Mucosa of descending colon (tissue), 3 donors: Measurements from ENCODE around the gene FAM107B. TPM values are rescaled to one million over a fixed set of nuclear protein-coding genes. Genes with fewer than 3 reads are reported as not detected.
A peak's percentile ranks its signal among the peaks of the same experiment; 100 is the strongest.

Experiments
- ATAC-seq: fragments of 200-7000 bp; cut with Tn5 transposase; one replicate; pipeline ENCODE4 v1.9.1; 2020; ENCODE audit warnings: mild to moderate bottlenecking, moderate library complexity
- DNase-seq, 3 donors: peaks; one replicate each; pipeline ENCODE4 v3.0.0-alpha.2; 2020
- H3K36me3 ChIP-seq: fragments of 200-600 bp; one replicate; pipeline ENCODE4 v1.8.0; 2021; ENCODE audit warnings: low read depth, mild to moderate bottlenecking
- H3K4me1 ChIP-seq: fragments of 200-600 bp; one replicate; pipeline ENCODE4 v1.8.0; 2021; ENCODE audit warnings: low read depth, mild to moderate bottlenecking
- H3K4me3 ChIP-seq: fragments of 200-600 bp; one replicate; pipeline ENCODE4 v1.8.0; 2021; ENCODE audit warnings: mild to moderate bottlenecking
- H3K9me3 ChIP-seq: fragments of 200-600 bp; one replicate; pipeline ENCODE4 v1.8.0; 2021; ENCODE audit warnings: mild to moderate bottlenecking
- CTCF ChIP-seq: fragments of 200-600 bp; IDR thresholded peaks from one replicate; pipeline ENCODE4 v1.8.0; 2022; ENCODE audit warnings: antibody characterized with exemption, mild to moderate bottlenecking
- intact Hi-C, 2 donors: fragments of 100-400 bp; cut with DNase I in 1 of 2; cut with micrococcal nuclease in 1 of 2; formaldehyde crosslinking; loops; one replicate each; pipeline versions ENCODE4 v1.11.0 to v1.11.1; 2022; cut with DNase I, micrococcal nuclease
- total RNA-seq, 3 donors: library from RNA; stranded (reverse); fragmentation: NEBNext Ultra II Directional in 2 of 3; extraction: Animal tissue kit (Norgen Biotek cat#: 25700) in 2 of 3; gene quantifications; one replicate each; pipeline versions ENCODE4 v1.2.1 to v1.2.4, GENCODE V29; 2021 to 2023
- donor health status: DM: no; HTN: no; CAD: no; lungs with moderate emphysema.
- donor health status: DM: no; HTN: no; CAD: no.
- donor health status: DM: no; HTN: yes; CAD: no.

FAM107B gene
- total RNA-seq, 3 donors from 2014 or later, result 45.6 to 77.7 (median 76.9) TPM

- DNase-seq, result no peak
- intact Hi-C loops, result no loop called here
- Histone ChIP-seq H3K4me1 (no peaks in the 10 kb centered on the region), H3K9me3 (no peaks in the 10 kb centered on the region), H3K36me3 (no peaks in the 10 kb centered on the region), H3K4me3 (no peak overlapping the region)
- TF ChIP-seq CTCF, result no peak
- ATAC-seq, result no peak
Measured at GRCh38 chr10:14476641-14477407, 297.9 kb downstream of the FAM107B start.

- Histone ChIP-seq H3K36me3 (no peaks in the 10 kb centered on the region), H3K4me3 (no peak overlapping the region), H3K9me3 (no peaks in the 10 kb centered on the region), H3K4me1 (no peaks in the 10 kb centered on the region)
- TF ChIP-seq CTCF, result no peak
- intact Hi-C loops, result no loop called here
- peak; percentile 33 for ATAC-seq
- DNase-seq, result no peak
Measured at GRCh38 chr10:14476006-14476405, 298.7 kb downstream of the FAM107B start.

GRCh38 chr10:14474656-14475055 is 300.0 kb downstream of the FAM107B start:
- intact Hi-C loops, result no loop called here

GRCh38 chr10:14470920-14471319 is 303.8 kb downstream of the FAM107B start:
- no peak for TF ChIP-seq CTCF
- intact Hi-C loops, result no loop called here
- no peaks in the 10 kb centered on the region for H3K9me3 ChIP-seq
- ATAC-seq (no peak), DNase-seq (no peak)
- no peak overlapping the region for H3K4me3 ChIP-seq
- no peaks in the 10 kb centered on the region for H3K4me1 ChIP-seq
- H3K36me3 ChIP-seq, result no peaks in the 10 kb centered on the region

More at GRCh38 chr10:14474656-14475055, 300.0 kb downstream of the FAM107B start:
- Histone ChIP-seq H3K4me1 (no peaks in the 10 kb centered on the region), H3K4me3 (no peak overlapping the region), H3K36me3 (no peaks in the 10 kb centered on the region), H3K9me3 (no peaks in the 10 kb centered on the region)
- ATAC-seq (no peak), DNase-seq (no peak)
- no peak for TF ChIP-seq CTCF

- intact Hi-C loops, result no loop called here
- no peak for TF ChIP-seq CTCF
- Histone ChIP-seq H3K9me3 (no peaks in the 10 kb centered on the region), H3K36me3 (no peaks in the 10 kb centered on the region), H3K4me1 (no peaks in the 10 kb centered on the region), H3K4me3 (no peak overlapping the region)
- ATAC-seq, result no peak
- no peak for DNase-seq
Measured at GRCh38 chr10:14468726-14469125, 306.0 kb downstream of the FAM107B start.

Other genes with a start within 250 kb of the FAM107B start
- gene CDNF, start 63.1 kb upstream of the FAM107B start, total RNA-seq, result 1 to 10 TPM in 2 of 3 donors, under 1 TPM in 1; 0.82 to 2.4 (median 2.2) TPM
- gene HSPA14, start 63.4 kb upstream of the FAM107B start, total RNA-seq, result 10 to 100 TPM; 10.5 to 20.1 (median 13.3) TPM
- 10 to 100 TPM; 11.2 to 14.1 (median 14.0) TPM for gene MSANTD7, start 63.4 kb upstream of the FAM107B start, total RNA-seq
- gene SUV39H2, start 104.0 kb upstream of the FAM107B start, total RNA-seq, result 1 to 10 TPM; 5.4 to 9.3 (median 7.3) TPM
- gene DCLRE1C, start 179.2 kb upstream of the FAM107B start, total RNA-seq, result 10 to 100 TPM; 10.2 to 15.6 (median 12.4) TPM
- gene MEIG1, start 184.5 kb upstream of the FAM107B start, total RNA-seq, result not detected